Astrocyte (in vitro differentiated cells and primary cell): Measurements from ENCODE around the gene SEMA3A. TPM values are rescaled to one million over a fixed set of nuclear protein-coding genes. Genes with fewer than 3 reads are reported as not detected.

Experiments
- DNase-seq: peaks from one replicate; pipeline ENCODE4 v3.0.0-alpha.2; 2010; ENCODE audit warnings: low read depth
- FAIRE-seq: peaks from 2 replicates; lab custom pipeline; 2011; peaks lifted over from hg19 to GRCh38; lab: Jason Lieb, UNC
- H2AFZ ChIP-seq: 2 replicates; pipeline ENCODE4 v1.6.0; 2012; ENCODE audit warnings: low read depth, low read length, inconsistent platforms
- H3K27ac ChIP-seq: 2 replicates; pipeline ENCODE4 v1.5.1; 2011; ENCODE audit warnings: low read depth, low read length, inconsistent platforms
- H3K27me3 ChIP-seq: 2 replicates; pipeline ENCODE4 v1.6.0; 2011; ENCODE audit warnings: low read length, inconsistent platforms; ENCODE audit not compliant: insufficient read depth
- H3K36me3 ChIP-seq: 2 replicates; pipeline ENCODE4 v1.5.1; 2011; ENCODE audit warnings: low read length, inconsistent platforms; ENCODE audit not compliant: insufficient read depth
- H3K4me1 ChIP-seq: 2 replicates; pipeline ENCODE4 v1.5.1; 2011; ENCODE audit warnings: low read length, inconsistent platforms; ENCODE audit not compliant: insufficient read depth
- H3K4me2 ChIP-seq: 2 replicates; pipeline ENCODE4 v1.6.0; 2012; ENCODE audit warnings: low read length, inconsistent platforms
- H3K4me3 ChIP-seq: 2 replicates; pipeline ENCODE4 v1.5.1; 2011; ENCODE audit warnings: low read depth, mild to moderate bottlenecking, low read length, inconsistent platforms; ENCODE audit not compliant: insufficient read depth
- H3K79me2 ChIP-seq: 2 replicates; pipeline ENCODE4 v1.6.0; 2012; ENCODE audit warnings: mild to moderate bottlenecking, low read length, inconsistent platforms; ENCODE audit not compliant: insufficient read depth
- H3K9ac ChIP-seq: 2 replicates; pipeline ENCODE4 v1.6.0; 2012; ENCODE audit warnings: mild to moderate bottlenecking, low read length, inconsistent platforms
- H3K9me3 ChIP-seq: 2 replicates; pipeline ENCODE4 v1.5.1; 2012; ENCODE audit warnings: low read depth, mild to moderate bottlenecking, low read length, inconsistent platforms; ENCODE audit not compliant: insufficient read depth
- H4K20me1 ChIP-seq: 2 replicates; pipeline ENCODE4 v1.6.0; 2012; ENCODE audit warnings: low read length, inconsistent platforms; ENCODE audit not compliant: insufficient read depth
- H3K27ac Mint-ChIP-seq: one replicate; pipeline ENCODE4 v1.8.0; 2021; ENCODE audit warnings: mild to moderate bottlenecking, mixed read lengths; ENCODE audit not compliant: unreplicated experiment
- H3K27me3 Mint-ChIP-seq: one replicate; pipeline ENCODE4 v1.8.0; 2021; ENCODE audit warnings: low read depth, mixed read lengths; ENCODE audit not compliant: unreplicated experiment
- H3K36me3 Mint-ChIP-seq: one replicate; pipeline ENCODE4 v1.8.0; 2021; ENCODE audit warnings: low read depth, mixed read lengths; ENCODE audit not compliant: unreplicated experiment
- H3K4me1 Mint-ChIP-seq: one replicate; pipeline ENCODE4 v1.8.0; 2021; ENCODE audit warnings: low read depth, mixed read lengths; ENCODE audit not compliant: unreplicated experiment
- H3K4me3 Mint-ChIP-seq: one replicate; pipeline ENCODE4 v1.8.0; 2021; ENCODE audit warnings: mild to moderate bottlenecking, moderate library complexity, mixed read lengths; ENCODE audit not compliant: unreplicated experiment
- H3K9me3 Mint-ChIP-seq: one replicate; pipeline ENCODE4 v1.8.0; 2021; ENCODE audit warnings: mild to moderate bottlenecking, mixed read lengths; ENCODE audit not compliant: unreplicated experiment
- CTCF ChIP-seq: IDR thresholded peaks from 2 replicates; pipeline ENCODE4 v1.5.1; 2011; ENCODE audit warnings: low read depth, mild to moderate bottlenecking, inconsistent platforms, low read length, moderate library complexity; ENCODE audit not compliant: insufficient read depth
- EZH2 ChIP-seq: IDR thresholded peaks from 2 replicates; pipeline ENCODE4 v1.6.1; 2012; ENCODE audit warnings: mild to moderate bottlenecking, low read length, inconsistent platforms; ENCODE audit not compliant: insufficient read depth
- total RNA-seq: library from RNA; stranded (reverse); gene quantifications from 2 replicates; pipeline ENCODE4 v1.2.1, GENCODE V29; 2021

Gene SEMA3A
- total RNA-seq, 1 donor from 2014 or later: 31.3 TPM

GRCh38 chr7:83931968-83932367 lies 262.6 kb downstream of the SEMA3A start:
- no peaks in the 10 kb centered on the region for H4K20me1 ChIP-seq
- no peak overlapping the region for H2AFZ ChIP-seq
- H3K9ac ChIP-seq: no peak overlapping the region
- Mint-ChIP-seq H3K27ac (no peak overlapping the region), H3K9me3 (no peaks in the 10 kb centered on the region), H3K4me1 (no peaks in the 10 kb centered on the region), H3K27me3 (no peaks in the 10 kb centered on the region), H3K36me3 (no peaks in the 10 kb centered on the region), H3K4me3 (no peak overlapping the region)
- no peak overlapping the region for H3K4me3 ChIP-seq
- no peaks in the 10 kb centered on the region for H3K27me3 ChIP-seq
- H3K9me3 ChIP-seq: no peaks in the 10 kb centered on the region
- no peak overlapping the region for H3K27ac ChIP-seq
- FAIRE-seq (no peak), DNase-seq (no peak)
- H3K79me2 ChIP-seq: no peaks in the 10 kb centered on the region
- H3K36me3 ChIP-seq: no peaks in the 10 kb centered on the region
- TF ChIP-seq CTCF (no peak), EZH2 (no peak)
- no peaks in the 10 kb centered on the region for H3K4me1 ChIP-seq
- H3K4me2 ChIP-seq: no peak overlapping the region

- Histone ChIP-seq H3K4me3 (no peak overlapping the region), H2AFZ (no peak overlapping the region), H3K9me3 (no peaks in the 10 kb centered on the region), H3K4me2 (no peak overlapping the region), H3K9ac (no peak overlapping the region), H3K27ac (no peak overlapping the region), H3K27me3 (no peaks in the 10 kb centered on the region), H3K36me3 (no peaks in the 10 kb centered on the region), H3K79me2 (no peaks in the 10 kb centered on the region), H4K20me1 (no peaks in the 10 kb centered on the region), H3K4me1 (no peaks in the 10 kb centered on the region)
- Mint-ChIP-seq H3K27ac (no peak overlapping the region), H3K4me1 (no peaks in the 10 kb centered on the region), H3K36me3 (no peaks in the 10 kb centered on the region), H3K9me3 (no peaks in the 10 kb centered on the region), H3K27me3 (no peaks in the 10 kb centered on the region), H3K4me3 (no peak overlapping the region)
- no peak for DNase-seq
- no peak for FAIRE-seq
- TF ChIP-seq EZH2 (no peak), CTCF (no peak)
Measured at GRCh38 chr7:83930262-83930661, 264.3 kb downstream of the SEMA3A start.

- Histone ChIP-seq H3K36me3 (no peaks in the 10 kb centered on the region), H3K79me2 (no peaks in the 10 kb centered on the region), H3K27me3 (no peaks in the 10 kb centered on the region), H3K4me1 (no peaks in the 10 kb centered on the region), H3K4me3 (no peak overlapping the region), H2AFZ (no peak overlapping the region), H3K4me2 (no peak overlapping the region), H3K9me3 (no peaks in the 10 kb centered on the region), H3K27ac (no peak overlapping the region), H3K9ac (no peak overlapping the region), H4K20me1 (no peaks in the 10 kb centered on the region)
- Mint-ChIP-seq H3K27ac (no peak overlapping the region), H3K4me1 (no peaks in the 10 kb centered on the region), H3K9me3 (no peaks in the 10 kb centered on the region), H3K4me3 (no peak overlapping the region), H3K27me3 (no peaks in the 10 kb centered on the region), H3K36me3 (no peaks in the 10 kb centered on the region)
- TF ChIP-seq EZH2 (no peak), CTCF (no peak)
- DNase-seq (no peak), FAIRE-seq (no peak)
Measured at GRCh38 chr7:83925860-83926259, 268.7 kb downstream of the SEMA3A start.
